OCI-LY3 (cell line): ENCODE results near the gene GARIN3.

Experiments
- H2AFZ ChIP-seq: fragments of 200-600, 300-600 bp; shearing (Covaris generic); 2 replicates; pipeline ENCODE4 v1.6.0; 2014; ENCODE audit warnings: antibody characterized with exemption, low read depth, low read length
- H3K27ac ChIP-seq: fragments of 200-600, 300-600 bp; sonication (generic); 2 replicates; pipeline ENCODE4 v1.5.1; 2014; ENCODE audit warnings: mild to moderate bottlenecking, low read length, moderate library complexity, mixed read lengths
- H3K27me3 ChIP-seq: fragments of 200-600, 300-600 bp; sonication (generic); 2 replicates; pipeline ENCODE4 v1.6.1; 2014; ENCODE audit warnings: low read depth, low read length, mixed read lengths
- H3K36me3 ChIP-seq: fragments of 200-600, 300-600 bp; sonication (generic); replicated peaks from 2 replicates; pipeline ENCODE3; 2014; ENCODE audit warnings: low read depth, low read length, mixed read lengths
- H3K4me1 ChIP-seq: fragments of 300-600, 200-600 bp; sonication (generic); 2 replicates; pipeline ENCODE4 v1.6.1; 2014; ENCODE audit warnings: low read length, mixed read lengths
- H3K4me2 ChIP-seq: fragments of 200-600, 300-600 bp; sonication (generic); 2 replicates; pipeline ENCODE4 v1.6.1; 2014; ENCODE audit warnings: low read length, mixed read lengths
- H3K4me3 ChIP-seq: fragments of 300-600, 200-600 bp; sonication (generic); 2 replicates; pipeline ENCODE4 v1.5.1; 2014; ENCODE audit warnings: antibody characterized with exemption, mild to moderate bottlenecking, low read length, moderate library complexity
- H3K79me2 ChIP-seq: fragments of 300-600, 200-600 bp; shearing (Covaris generic); 2 replicates; pipeline ENCODE4 v1.6.1; 2014; ENCODE audit warnings: mild to moderate bottlenecking, low read length, mixed read lengths
- H3K9ac ChIP-seq: fragments of 300-600, 200-600 bp; shearing (Covaris generic); 2 replicates; pipeline ENCODE4 v1.6.0; 2014; ENCODE audit warnings: mild to moderate bottlenecking, low read length, moderate library complexity
- H3K9me3 ChIP-seq: fragments of 200-600, 300-600 bp; shearing (Covaris generic); 2 replicates; pipeline ENCODE4 v1.6.1; 2014; ENCODE audit warnings: low read length, mixed read lengths; ENCODE audit not compliant: insufficient read depth
- H4K20me1 ChIP-seq: fragments of 200-600, 300-600 bp; sonication (generic); 2 replicates; pipeline ENCODE4 v1.6.1; 2016; ENCODE audit warnings: low read length, mixed read lengths; ENCODE audit not compliant: insufficient read depth
- EZH2phosphoT487 ChIP-seq: fragments of 200-600 bp; shearing (Covaris generic); IDR thresholded peaks from 2 replicates; pipeline ENCODE4 v1.6.1; 2018; ENCODE audit warnings: antibody characterized with exemption, mixed run types, low read depth
- TF ChIP-seq, protein P1 (sequence below): fragments of 200-600, 300-600 bp; sonication (generic); IDR thresholded peaks from 2 replicates; pipeline ENCODE4 v1.5.1; 2014; ENCODE audit warnings: antibody characterized with exemption, low read length, low read depth

Gene GARIN3

DNA sequence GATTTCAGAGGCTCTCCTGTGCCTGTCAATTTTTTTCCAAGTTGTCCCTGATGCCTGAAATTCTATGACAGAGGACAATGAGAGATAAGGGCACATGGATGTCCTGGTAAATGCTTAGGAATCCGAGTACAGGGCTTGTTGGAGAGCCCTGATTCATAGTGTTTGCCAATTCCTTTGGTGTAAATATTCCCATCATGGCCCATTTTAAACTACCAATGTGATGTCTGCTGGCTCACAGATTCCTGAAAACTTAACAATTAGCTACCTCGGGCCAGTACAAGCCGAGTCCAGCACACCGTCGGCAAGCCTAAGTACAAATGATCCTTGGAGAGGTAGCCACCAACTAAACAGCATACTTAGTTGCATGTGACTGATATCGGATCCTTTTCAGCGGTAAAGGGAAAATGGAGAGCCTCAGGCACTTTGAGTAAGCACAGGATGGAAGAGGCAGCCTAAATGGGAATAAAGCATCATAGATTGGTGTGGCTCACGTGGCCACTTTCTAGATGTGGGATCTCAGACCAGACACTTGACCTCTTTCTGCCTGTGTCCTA, 18.1 kb upstream of the GARIN3 start:
- Histone ChIP-seq H3K79me2 (no peaks in the 10 kb centered on the region), H3K4me3 (no peak overlapping the region), H3K27ac (no peak overlapping the region), H3K4me2 (no peak overlapping the region), H3K9me3 (no peaks in the 10 kb centered on the region), H3K9ac (no peak overlapping the region), H3K4me1 (no peaks in the 10 kb centered on the region), H4K20me1 (no peaks in the 10 kb centered on the region), H3K27me3 (peaks cover 26% of the 10 kb centered on the region), H2AFZ (no peak overlapping the region), H3K36me3 (no peaks in the 10 kb centered on the region)
- TF ChIP-seq EZH2phosphoT487: no peak
- TF ChIP-seq, protein P1, sequence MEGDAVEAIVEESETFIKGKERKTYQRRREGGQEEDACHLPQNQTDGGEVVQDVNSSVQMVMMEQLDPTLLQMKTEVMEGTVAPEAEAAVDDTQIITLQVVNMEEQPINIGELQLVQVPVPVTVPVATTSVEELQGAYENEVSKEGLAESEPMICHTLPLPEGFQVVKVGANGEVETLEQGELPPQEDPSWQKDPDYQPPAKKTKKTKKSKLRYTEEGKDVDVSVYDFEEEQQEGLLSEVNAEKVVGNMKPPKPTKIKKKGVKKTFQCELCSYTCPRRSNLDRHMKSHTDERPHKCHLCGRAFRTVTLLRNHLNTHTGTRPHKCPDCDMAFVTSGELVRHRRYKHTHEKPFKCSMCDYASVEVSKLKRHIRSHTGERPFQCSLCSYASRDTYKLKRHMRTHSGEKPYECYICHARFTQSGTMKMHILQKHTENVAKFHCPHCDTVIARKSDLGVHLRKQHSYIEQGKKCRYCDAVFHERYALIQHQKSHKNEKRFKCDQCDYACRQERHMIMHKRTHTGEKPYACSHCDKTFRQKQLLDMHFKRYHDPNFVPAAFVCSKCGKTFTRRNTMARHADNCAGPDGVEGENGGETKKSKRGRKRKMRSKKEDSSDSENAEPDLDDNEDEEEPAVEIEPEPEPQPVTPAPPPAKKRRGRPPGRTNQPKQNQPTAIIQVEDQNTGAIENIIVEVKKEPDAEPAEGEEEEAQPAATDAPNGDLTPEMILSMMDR: no peak

DNA sequence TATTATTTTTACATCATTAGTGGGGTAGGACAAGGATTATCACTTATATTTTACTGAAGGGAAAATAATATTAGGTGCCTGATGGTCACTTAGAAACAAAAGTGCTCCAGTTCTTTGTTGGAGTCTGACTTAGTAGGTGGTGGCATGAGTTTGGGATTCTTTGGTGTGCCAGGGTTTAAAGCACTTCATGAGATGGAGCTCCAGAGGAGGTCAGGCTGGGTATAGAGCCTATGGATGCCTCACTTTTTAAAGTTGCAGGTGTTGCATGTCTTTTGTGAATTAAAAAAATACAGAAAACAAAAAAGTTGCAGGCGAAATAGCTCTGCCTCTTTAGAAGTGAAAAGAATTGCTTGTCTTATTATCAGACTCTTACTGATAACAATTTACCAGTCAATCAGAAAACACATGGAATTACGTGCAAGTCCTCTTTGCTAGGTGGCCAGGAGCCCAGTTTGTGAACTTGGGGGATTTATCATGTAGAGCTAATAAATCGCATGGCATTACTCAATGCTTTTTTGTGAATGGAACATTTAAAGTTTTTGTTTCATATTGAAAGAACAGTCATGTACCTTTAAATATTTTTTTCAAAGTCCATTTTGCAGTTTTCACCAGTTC, 16.2 kb upstream of the GARIN3 start:
- no peaks in the 10 kb centered on the region for H3K36me3 ChIP-seq
- H3K4me3 ChIP-seq: no peak overlapping the region
- no peaks in the 10 kb centered on the region for H3K4me1 ChIP-seq
- TF ChIP-seq EZH2phosphoT487: no peak
- TF ChIP-seq, protein P1: no peak
- H3K9ac ChIP-seq: no peak overlapping the region
- no peak overlapping the region for H3K27ac ChIP-seq
- H3K4me2 ChIP-seq: no peak overlapping the region
- no peaks in the 10 kb centered on the region for H3K79me2 ChIP-seq
- peaks cover 26% of the 10 kb centered on the region for H3K27me3 ChIP-seq
- H3K9me3 ChIP-seq: no peaks in the 10 kb centered on the region
- H2AFZ ChIP-seq: no peak overlapping the region
- H4K20me1 ChIP-seq: no peaks in the 10 kb centered on the region

DNA sequence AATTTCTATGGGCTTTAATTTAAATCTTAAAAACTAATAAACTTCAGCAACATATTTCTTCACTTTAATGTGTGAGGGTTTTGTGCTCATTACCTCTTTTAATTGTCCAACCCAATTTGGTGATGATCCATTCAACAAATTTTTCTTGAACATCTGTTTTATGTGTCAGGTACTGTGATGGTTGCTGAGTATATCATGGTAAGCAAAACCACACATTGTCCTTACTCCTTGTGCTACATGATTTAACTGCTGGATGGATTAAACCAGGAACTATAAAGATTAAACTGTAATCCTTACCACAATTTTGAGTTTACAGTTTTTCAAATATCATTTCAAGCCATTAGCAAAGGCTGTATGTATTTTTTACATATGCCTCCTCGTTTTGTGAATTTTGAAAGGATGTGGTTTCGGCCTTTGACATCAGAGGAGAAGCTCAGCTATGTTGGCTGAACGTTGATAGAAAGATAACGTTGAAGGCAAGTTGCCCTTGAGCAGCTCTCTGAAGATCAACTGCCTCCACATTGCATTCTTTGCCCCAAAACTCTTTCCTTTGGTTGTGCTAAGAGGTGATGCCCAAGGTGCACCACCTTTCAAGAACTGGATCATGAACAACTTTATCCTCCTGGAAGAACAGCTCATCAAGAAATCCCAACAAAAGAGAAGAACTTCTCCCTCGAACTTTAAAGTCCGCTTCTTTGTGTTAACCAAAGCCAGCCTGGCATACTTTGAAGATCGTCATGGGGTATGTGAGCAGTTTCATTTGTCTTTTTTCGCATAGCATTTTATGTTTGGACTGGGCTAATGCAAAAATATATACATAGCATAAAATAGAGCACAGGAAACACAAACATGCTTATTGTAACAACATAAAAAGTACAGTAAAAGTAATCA, 14.6 kb upstream of the GARIN3 start, which contains the start of gene ITK:
Gene ITK (plus strand): TSS at position 467 of the 891 bp plus-strand sequence. CDS start 138 bp downstream, at position 605.
- no peak for TF ChIP-seq EZH2phosphoT487
- TF ChIP-seq, protein P1: no peak
- H3K27me3 ChIP-seq: peaks cover 26% of the 10 kb centered on the region
- no peaks in the 10 kb centered on the region for H3K9me3 ChIP-seq
- H3K79me2 ChIP-seq: no peaks in the 10 kb centered on the region
- H3K9ac ChIP-seq: no peak within 1 kb of the TSS
- no peaks in the 10 kb centered on the region for H4K20me1 ChIP-seq
- no peak within 1 kb of the TSS for H3K27ac ChIP-seq
- no peaks in the 10 kb centered on the region for H3K36me3 ChIP-seq
- H3K4me1 ChIP-seq: no peaks in the 10 kb centered on the region
- H3K4me2 ChIP-seq: no peak within 1 kb of the TSS
- H3K4me3 ChIP-seq: no peak within 1 kb of the TSS
- H2AFZ ChIP-seq: no peak within 1 kb of the TSS

DNA sequence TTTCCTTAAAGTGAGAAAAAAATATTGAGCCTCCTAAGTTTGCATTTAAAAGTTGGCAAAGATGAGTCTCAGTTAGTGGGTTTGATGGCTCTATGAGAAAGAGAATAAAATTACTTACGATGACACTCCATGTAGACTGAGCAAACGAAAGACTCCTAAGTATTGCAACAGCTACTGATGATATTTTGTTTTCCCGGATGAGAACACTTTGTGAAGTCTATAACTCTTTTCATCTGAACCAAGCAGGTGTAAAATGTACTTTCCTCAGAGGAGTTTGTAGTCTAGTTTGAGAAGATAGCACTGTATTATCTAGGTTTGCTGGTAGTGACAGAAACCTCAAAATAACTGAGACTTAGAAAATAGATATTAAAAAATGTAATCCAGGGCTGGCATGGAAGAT, 12.9 kb upstream of the GARIN3 start:
- Histone ChIP-seq H3K9ac (no peak overlapping the region), H2AFZ (no peak overlapping the region), H3K27ac (no peak overlapping the region)

More for the DNA sequence above, 12.9 kb upstream of the GARIN3 start:
- Histone ChIP-seq H3K36me3 (no peaks in the 10 kb centered on the region), H4K20me1 (no peaks in the 10 kb centered on the region), H3K9me3 (no peaks in the 10 kb centered on the region), H3K4me3 (no peak overlapping the region), H3K27me3 (peaks cover 26% of the 10 kb centered on the region), H3K79me2 (no peaks in the 10 kb centered on the region), H3K4me1 (no peaks in the 10 kb centered on the region), H3K4me2 (no peak overlapping the region)
- TF ChIP-seq, protein P1: no peak
- TF ChIP-seq EZH2phosphoT487: no peak
